ENCODE data around the gene TESMIN. TPM values are rescaled to one million over a fixed set of nuclear protein-coding genes. Genes with fewer than 3 reads are reported as not detected.

The TESMIN gene
- total RNA-seq, 1 donor from 2014 or later: 1.1 TPM

- Histone ChIP-seq H3K4me2 (ENCODE audit: low read length) (no peak overlapping the region), H3K27me3 (ENCODE audit: insufficient read depth, low read length) (peaks cover 53% of the 10 kb centered on the region), H4K20me1 (ENCODE audit: insufficient read depth, low read length) (no peaks in the 10 kb centered on the region), H2AFZ (ENCODE audit: low read depth, low read length) (no peak overlapping the region), H3K9ac (ENCODE audit: low read length) (no peak overlapping the region), H3K27ac (ENCODE audit: low read depth, low read length) (no peak overlapping the region), H3K4me1 (ENCODE audit: insufficient read depth, low read length) (peaks cover 3% of the 10 kb centered on the region), H3K36me3 (ENCODE audit: insufficient read depth, low read length) (no peaks in the 10 kb centered on the region), H3K4me3 (ENCODE audit: insufficient read depth, low read depth, low read length) (no peak overlapping the region), H3K79me2 (ENCODE audit: insufficient read depth, low read length) (no peaks in the 10 kb centered on the region), H3K9me3 (ENCODE audit: insufficient read depth, low read depth, low read length) (no peaks in the 10 kb centered on the region)
- FAIRE-seq: no peak
- H3K4me3 Mint-ChIP-seq (ENCODE audit: unreplicated experiment): no peak overlapping the region
- peaks cover 3% of the 10 kb centered on the region for H3K9me3 Mint-ChIP-seq (ENCODE audit: unreplicated experiment)
- no peaks in the 10 kb centered on the region for H3K4me1 Mint-ChIP-seq (ENCODE audit: low read depth, unreplicated experiment)
- peaks cover 8% of the 10 kb centered on the region for H3K36me3 Mint-ChIP-seq (ENCODE audit: low read depth, unreplicated experiment)
- DNase-seq (ENCODE audit: low read depth): no peak
- TF ChIP-seq CTCF (IDR thresholded peaks at IDR 0.05; ENCODE audit: insufficient read depth, low read depth, low read length) (no peak), EZH2 (IDR thresholded peaks at IDR 0.05; ENCODE audit: insufficient read depth, low read length) (no peak)
- H3K27ac Mint-ChIP-seq (ENCODE audit: unreplicated experiment): no peak overlapping the region
- peaks cover 51% of the 10 kb centered on the region for H3K27me3 Mint-ChIP-seq (ENCODE audit: low read depth, unreplicated experiment)
Observed at GRCh38 chr11:68688881-68689280, 62.4 kb downstream of the TESMIN start.

GRCh38 chr11:68687986-68688385 is 63.3 kb downstream of the TESMIN start:
- H3K79me2 ChIP-seq (ENCODE audit: insufficient read depth, low read length): no peaks in the 10 kb centered on the region
- H3K4me3 ChIP-seq (ENCODE audit: insufficient read depth, low read depth, low read length): no peak overlapping the region
- H3K27me3 ChIP-seq (ENCODE audit: insufficient read depth, low read length): peaks cover 59% of the 10 kb centered on the region
- Mint-ChIP-seq H3K36me3 (ENCODE audit: low read depth, unreplicated experiment) (peaks cover 8% of the 10 kb centered on the region), H3K27ac (ENCODE audit: unreplicated experiment) (no peak overlapping the region), H3K27me3 (ENCODE audit: low read depth, unreplicated experiment) (peaks cover 47% of the 10 kb centered on the region), H3K4me1 (ENCODE audit: low read depth, unreplicated experiment) (peaks cover 1% of the 10 kb centered on the region), H3K4me3 (ENCODE audit: unreplicated experiment) (no peak overlapping the region), H3K9me3 (ENCODE audit: unreplicated experiment) (peaks cover 2% of the 10 kb centered on the region)
- no peak overlapping the region for H3K27ac ChIP-seq (ENCODE audit: low read depth, low read length)
- TF ChIP-seq EZH2 (IDR thresholded peaks at IDR 0.05; ENCODE audit: insufficient read depth, low read length) (no peak), CTCF (IDR thresholded peaks at IDR 0.05; ENCODE audit: insufficient read depth, low read depth, low read length) (no peak)
- peaks cover 3% of the 10 kb centered on the region for H3K4me1 ChIP-seq (ENCODE audit: insufficient read depth, low read length)
- no peaks in the 10 kb centered on the region for H3K9me3 ChIP-seq (ENCODE audit: insufficient read depth, low read depth, low read length)
- no peak for FAIRE-seq
- DNase-seq (ENCODE audit: low read depth): no peak
- H2AFZ ChIP-seq (ENCODE audit: low read depth, low read length): no peak overlapping the region
- H3K36me3 ChIP-seq (ENCODE audit: insufficient read depth, low read length): no peaks in the 10 kb centered on the region
- no peak overlapping the region for H3K4me2 ChIP-seq (ENCODE audit: low read length)
- H3K9ac ChIP-seq (ENCODE audit: low read length): no peak overlapping the region
- no peaks in the 10 kb centered on the region for H4K20me1 ChIP-seq (ENCODE audit: insufficient read depth, low read length)

GRCh38 chr11:68687311-68687710 is 64.0 kb downstream of the TESMIN start:
- no peak overlapping the region for H3K4me3 ChIP-seq (ENCODE audit: insufficient read depth, low read depth, low read length)
- H4K20me1 ChIP-seq (ENCODE audit: insufficient read depth, low read length): no peaks in the 10 kb centered on the region
- H3K36me3 ChIP-seq (ENCODE audit: insufficient read depth, low read length): no peaks in the 10 kb centered on the region
- H3K4me3 Mint-ChIP-seq (ENCODE audit: unreplicated experiment): no peak overlapping the region
- no peak overlapping the region for H2AFZ ChIP-seq (ENCODE audit: low read depth, low read length)
- no peak for TF ChIP-seq EZH2 (IDR thresholded peaks at IDR 0.05; ENCODE audit: insufficient read depth, low read length)
- TF ChIP-seq CTCF (IDR thresholded peaks at IDR 0.05; ENCODE audit: insufficient read depth, low read depth, low read length): no peak
- H3K4me1 Mint-ChIP-seq (ENCODE audit: low read depth, unreplicated experiment): peaks cover 6% of the 10 kb centered on the region
- peaks cover 61% of the 10 kb centered on the region for H3K27me3 ChIP-seq (ENCODE audit: insufficient read depth, low read length)
- H3K36me3 Mint-ChIP-seq (ENCODE audit: low read depth, unreplicated experiment): peaks cover 8% of the 10 kb centered on the region
- no peak overlapping the region for H3K9ac ChIP-seq (ENCODE audit: low read length)
- H3K27ac ChIP-seq (ENCODE audit: low read depth, low read length): no peak overlapping the region
- no peaks in the 10 kb centered on the region for H3K9me3 ChIP-seq (ENCODE audit: insufficient read depth, low read depth, low read length)
- no peaks in the 10 kb centered on the region for H3K79me2 ChIP-seq (ENCODE audit: insufficient read depth, low read length)
- DNase-seq (ENCODE audit: low read depth) (no peak), FAIRE-seq (no peak)
- peaks cover 2% of the 10 kb centered on the region for H3K9me3 Mint-ChIP-seq (ENCODE audit: unreplicated experiment)
- H3K4me1 ChIP-seq (ENCODE audit: insufficient read depth, low read length): peaks cover 3% of the 10 kb centered on the region
- H3K27ac Mint-ChIP-seq (ENCODE audit: unreplicated experiment): no peak overlapping the region
- no peak overlapping the region for H3K4me2 ChIP-seq (ENCODE audit: low read length)
- peaks cover 50% of the 10 kb centered on the region for H3K27me3 Mint-ChIP-seq (ENCODE audit: low read depth, unreplicated experiment)
